ENCODE data around the gene TRAF4.

GRCh38 chr17:28755486-28755885 lies 11.7 kb downstream of the TRAF4 start:
- no peak for TF ChIP-seq CTCF (IDR thresholded peaks at IDR 0.05)
- no peak for TF ChIP-seq POLR2A (IDR thresholded peaks at IDR 0.05)
